ENCODE measurements around the gene RGS19. TPM values are rescaled to one million over a fixed set of nuclear protein-coding genes. Genes with fewer than 3 reads are reported as not detected.

The RGS19 gene
- total RNA-seq, 2 donors from 2014 or later, result 7.8 to 14.1 TPM

DNA sequence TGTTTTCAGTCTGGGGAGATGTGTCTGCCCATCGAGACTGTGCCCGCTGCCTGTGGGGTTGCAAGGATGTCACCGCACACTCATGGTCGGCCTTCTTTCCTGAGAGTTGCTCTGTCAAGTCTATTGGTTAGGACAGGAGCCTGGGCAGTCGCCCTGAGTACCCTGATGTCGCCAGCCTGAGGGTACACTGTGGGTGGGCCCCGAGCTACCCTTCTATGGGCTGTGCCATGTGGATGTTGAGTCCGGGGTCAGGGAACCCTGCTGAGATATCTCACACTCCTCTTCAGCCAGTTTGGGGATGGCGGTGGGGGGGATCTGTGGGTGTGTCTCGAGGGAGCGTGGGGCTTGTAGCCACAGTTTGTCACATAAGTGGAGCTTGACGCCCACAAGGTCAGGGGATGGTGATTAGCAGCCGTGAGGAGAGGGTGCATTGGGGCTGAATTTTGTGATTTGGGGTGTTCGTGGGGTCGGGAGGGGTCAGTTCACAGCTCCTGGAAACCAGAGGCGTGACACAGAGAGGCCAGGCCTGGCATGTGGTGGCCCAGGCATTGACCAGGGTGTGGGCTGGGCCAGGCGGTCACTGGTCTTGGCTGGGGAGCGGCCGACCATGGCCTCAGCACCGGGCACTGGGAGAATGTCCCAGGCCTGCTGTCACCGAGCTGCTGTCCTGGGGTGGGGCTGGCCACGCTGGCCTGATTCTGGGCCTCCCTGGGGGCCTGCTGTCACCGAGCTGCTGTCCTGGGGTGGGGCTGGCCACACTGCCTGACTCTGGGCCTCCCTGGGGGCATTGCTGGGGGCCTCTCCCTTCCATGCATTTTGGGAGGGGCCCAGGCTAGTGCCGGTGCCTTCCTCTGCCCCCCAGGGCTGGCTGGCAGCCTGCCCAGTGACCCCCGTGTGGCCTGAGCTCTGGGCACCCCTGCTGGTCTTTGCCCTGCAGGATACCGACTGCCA, 29.7 kb upstream of the RGS19 start:
- no peaks in the 10 kb centered on the region for H3K9me3 ChIP-seq
- no peaks in the 10 kb centered on the region for H3K4me1 ChIP-seq
- no peaks in the 10 kb centered on the region for H3K27me3 ChIP-seq
- H3K4me3 ChIP-seq, result no peak overlapping the region
- H3K36me3 ChIP-seq, result no peaks in the 10 kb centered on the region
- peak; percentile 30 for DNase-seq (ENCODE audit: low spot score)
- TF ChIP-seq, protein P1, sequence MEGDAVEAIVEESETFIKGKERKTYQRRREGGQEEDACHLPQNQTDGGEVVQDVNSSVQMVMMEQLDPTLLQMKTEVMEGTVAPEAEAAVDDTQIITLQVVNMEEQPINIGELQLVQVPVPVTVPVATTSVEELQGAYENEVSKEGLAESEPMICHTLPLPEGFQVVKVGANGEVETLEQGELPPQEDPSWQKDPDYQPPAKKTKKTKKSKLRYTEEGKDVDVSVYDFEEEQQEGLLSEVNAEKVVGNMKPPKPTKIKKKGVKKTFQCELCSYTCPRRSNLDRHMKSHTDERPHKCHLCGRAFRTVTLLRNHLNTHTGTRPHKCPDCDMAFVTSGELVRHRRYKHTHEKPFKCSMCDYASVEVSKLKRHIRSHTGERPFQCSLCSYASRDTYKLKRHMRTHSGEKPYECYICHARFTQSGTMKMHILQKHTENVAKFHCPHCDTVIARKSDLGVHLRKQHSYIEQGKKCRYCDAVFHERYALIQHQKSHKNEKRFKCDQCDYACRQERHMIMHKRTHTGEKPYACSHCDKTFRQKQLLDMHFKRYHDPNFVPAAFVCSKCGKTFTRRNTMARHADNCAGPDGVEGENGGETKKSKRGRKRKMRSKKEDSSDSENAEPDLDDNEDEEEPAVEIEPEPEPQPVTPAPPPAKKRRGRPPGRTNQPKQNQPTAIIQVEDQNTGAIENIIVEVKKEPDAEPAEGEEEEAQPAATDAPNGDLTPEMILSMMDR (IDR thresholded peaks at IDR 0.05), result no peak
- H3K27ac ChIP-seq, result no peak overlapping the region

DNA sequence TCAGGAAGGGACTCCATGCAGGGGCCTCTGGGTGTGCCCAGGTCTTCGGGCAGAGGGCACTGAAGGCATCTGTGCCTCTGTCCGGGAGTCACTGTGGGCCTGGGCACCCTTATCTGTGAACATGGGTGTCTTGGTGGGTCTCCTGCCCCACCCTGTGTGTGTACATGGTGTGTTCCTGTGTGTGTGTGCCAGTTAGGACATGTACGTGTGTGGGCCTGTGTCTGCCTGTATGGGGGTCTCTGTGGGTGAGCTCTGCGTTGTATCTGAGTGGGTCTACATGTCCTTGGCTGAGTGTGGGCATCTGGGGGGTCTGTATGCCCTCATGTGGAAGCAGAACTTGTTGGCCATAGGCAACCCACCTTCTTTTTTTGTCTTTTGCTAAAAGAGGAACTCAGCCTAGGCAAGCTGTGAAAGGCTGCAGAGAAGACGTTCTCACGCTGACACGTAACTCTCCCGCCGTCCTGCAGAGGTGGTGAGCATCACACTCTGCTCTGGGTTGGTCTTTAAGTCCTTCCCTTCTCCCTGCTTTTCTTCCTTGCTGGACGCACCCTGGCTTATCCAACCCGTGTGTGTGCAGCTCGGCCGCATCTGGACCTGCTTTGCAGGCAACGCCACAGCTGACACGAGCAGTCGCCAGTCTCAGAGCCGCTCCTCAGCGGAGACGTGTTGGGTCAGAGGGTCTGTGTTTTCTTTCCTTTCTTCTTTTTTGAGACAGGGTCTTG, 28.6 kb upstream of the RGS19 start:
- H3K36me3 ChIP-seq, result no peaks in the 10 kb centered on the region
- no peaks in the 10 kb centered on the region for H3K9me3 ChIP-seq
- no peak overlapping the region for H3K27ac ChIP-seq
- no peaks in the 10 kb centered on the region for H3K4me1 ChIP-seq
- TF ChIP-seq, protein P1 (IDR thresholded peaks at IDR 0.05), result no peak
- no peak for DNase-seq (ENCODE audit: low spot score)
- H3K4me3 ChIP-seq, result no peak overlapping the region
- no peaks in the 10 kb centered on the region for H3K27me3 ChIP-seq

DNA sequence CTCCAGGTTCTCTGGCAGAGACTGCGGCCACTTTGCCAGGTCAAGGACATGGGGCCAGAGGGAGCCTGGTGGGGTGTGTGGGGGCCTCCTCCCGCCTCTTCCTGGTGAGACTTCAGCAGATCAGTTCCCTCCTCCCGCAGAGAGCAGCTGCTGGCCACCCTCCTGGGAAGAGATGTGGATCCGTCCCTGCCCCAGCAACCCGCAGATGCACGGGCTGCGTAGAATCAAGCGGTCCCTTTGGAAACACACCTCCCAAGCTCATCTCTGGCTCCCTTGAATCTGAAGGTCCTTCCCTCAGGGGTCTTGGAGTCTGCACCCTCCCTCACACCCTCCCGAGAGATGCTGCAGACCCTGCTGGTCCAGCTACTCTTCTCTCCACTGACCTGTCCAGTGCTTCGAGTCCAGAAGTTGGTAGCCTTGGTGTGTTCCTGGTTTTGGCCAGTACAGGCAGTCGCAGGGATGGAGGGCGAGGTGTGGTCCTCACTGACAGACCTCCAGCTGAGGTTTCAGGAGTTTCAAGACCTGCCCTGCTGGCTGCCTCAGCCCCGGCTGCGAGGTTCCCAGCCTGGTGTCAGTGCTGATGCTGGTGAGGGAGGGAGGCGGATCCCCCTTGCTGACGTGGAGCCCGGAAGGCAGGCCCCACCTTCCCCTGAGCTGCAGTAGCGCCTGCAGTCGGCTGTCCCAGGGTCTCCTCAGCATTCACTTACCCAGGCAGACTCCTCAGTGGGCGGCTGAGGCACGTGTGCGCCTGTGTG, 27.8 kb upstream of the RGS19 start, which contains the start of gene NPBWR2:
NPBWR2 (minus strand) TSS at position 585 of the 755 bp plus-strand sequence. CDS start 734 bp downstream, outside the sequence.
- H3K4me1 ChIP-seq, result peaks cover 0 to 7% of the 10 kb centered on the region in 2 donors
- no peak for DNase-seq (ENCODE audit: low spot score)
- H3K36me3 ChIP-seq, result no peaks in the 10 kb centered on the region
- H3K4me3 ChIP-seq, result no peak within 1 kb of the TSS
- no peaks in the 10 kb centered on the region for H3K9me3 ChIP-seq
- no peak within 1 kb of the TSS for H3K27ac ChIP-seq
- TF ChIP-seq, protein P1 (IDR thresholded peaks at IDR 0.05), result no peak
- no peaks in the 10 kb centered on the region for H3K27me3 ChIP-seq

DNA sequence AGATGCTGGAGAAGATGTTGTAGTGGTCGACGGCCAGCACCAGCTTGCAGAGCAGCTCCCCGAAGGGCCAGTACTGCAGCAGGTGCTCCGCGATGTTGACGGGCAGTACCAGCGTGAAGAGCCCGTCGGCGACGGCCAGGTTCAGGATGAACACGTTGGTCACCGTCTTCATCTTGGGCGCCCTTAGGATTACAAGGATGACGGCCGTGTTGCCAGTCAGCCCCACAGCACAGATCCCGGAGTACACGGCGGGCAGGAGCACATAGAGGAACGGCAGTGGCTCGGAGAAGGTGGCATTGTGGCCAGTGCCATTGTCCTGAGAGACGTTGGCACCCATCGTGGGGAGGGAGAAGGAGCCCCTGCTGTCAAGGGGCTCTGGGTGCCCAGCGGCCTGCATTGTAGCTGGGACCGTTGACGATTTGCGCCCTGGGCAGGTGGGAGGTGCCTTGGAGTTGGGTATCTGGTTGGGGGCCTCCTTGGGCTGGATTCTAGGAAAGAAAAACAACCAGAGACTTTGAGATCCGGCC, 27.2 kb upstream of the RGS19 start:
- no peak for DNase-seq (ENCODE audit: low spot score)
- TF ChIP-seq, protein P1 (IDR thresholded peaks at IDR 0.05), result no peak
- no peak overlapping the region for H3K4me3 ChIP-seq
- H3K4me1 ChIP-seq, result peaks cover 0 to 12% of the 10 kb centered on the region in 2 donors
- H3K9me3 ChIP-seq, result no peaks in the 10 kb centered on the region
- H3K27ac ChIP-seq, result no peak overlapping the region
- H3K36me3 ChIP-seq, result no peaks in the 10 kb centered on the region
- H3K27me3 ChIP-seq, result no peaks in the 10 kb centered on the region

DNA sequence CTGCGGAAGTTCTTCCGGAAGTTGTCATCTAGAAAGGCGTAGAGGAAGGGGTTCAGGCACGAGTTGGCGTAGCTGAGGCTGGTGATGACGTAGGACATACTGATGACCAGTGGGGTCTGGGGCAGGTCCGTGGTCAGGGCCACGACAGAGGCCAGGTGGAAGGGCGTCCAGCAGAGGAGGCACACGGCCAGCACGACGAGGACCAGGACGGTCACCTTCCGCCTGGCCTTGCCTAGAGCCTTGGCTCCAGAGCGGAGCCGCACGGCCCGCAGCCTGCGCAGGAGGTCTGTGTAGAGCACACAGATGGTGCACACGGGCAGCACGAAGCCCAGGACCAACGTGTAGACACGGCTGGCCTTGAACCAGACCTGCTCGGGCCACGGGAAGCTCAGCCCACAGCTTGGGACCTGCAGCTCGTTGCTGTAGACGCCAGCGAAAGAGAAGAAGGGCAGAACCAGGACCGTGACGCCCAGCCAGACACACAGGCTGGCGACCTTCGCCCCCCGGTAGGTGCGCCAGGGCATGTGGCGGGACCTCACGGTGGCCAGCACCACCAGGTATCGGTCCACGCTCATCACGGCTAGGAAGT, 26.6 kb upstream of the RGS19 start:
- TF ChIP-seq, protein P1 (IDR thresholded peaks at IDR 0.05), result no peak
- no peak overlapping the region for H3K4me3 ChIP-seq
- H3K9me3 ChIP-seq, result no peaks in the 10 kb centered on the region
- no peak overlapping the region for H3K27ac ChIP-seq
- no peaks in the 10 kb centered on the region for H3K36me3 ChIP-seq
- H3K4me1 ChIP-seq, result peaks cover 0 to 12% of the 10 kb centered on the region in 2 donors
- no peak for DNase-seq (ENCODE audit: low spot score)
- H3K27me3 ChIP-seq, result no peaks in the 10 kb centered on the region

Measured in right atrium auricular region (tissue), 2 donors.